HepG2 (cell line): ENCODE measurements around the gene NUP107. TPM values are rescaled to one million over a fixed set of nuclear protein-coding genes. Genes with fewer than 3 reads are reported as not detected.

Experiments used
- CEBPG ChIP-seq: IDR thresholded peaks from 2 replicates; pipeline ENCODE4 v1.6.1; 2016
- CHD4 ChIP-seq: fragments of 200-600 bp; sonication (generic); IDR thresholded peaks from 2 replicates; pipeline ENCODE4 v1.7.0; 2017; ENCODE audit warnings: mild to moderate bottlenecking, low read length, borderline replicate concordance
- ETV5 ChIP-seq: IDR thresholded peaks from 2 replicates; pipeline ENCODE4 v1.6.1; 2018; ENCODE audit warnings: missing biosample characterization, missing genetic modification reagents, inconsistent platforms, borderline replicate concordance
- FOXM1 ChIP-seq: sonication (generic); formaldehyde crosslinking; IDR thresholded peaks from 2 replicates; pipeline ENCODE4 v1.5.0; 2020; ENCODE audit warnings: missing genetic modification reagents
- HOXD1 ChIP-seq: sonication (generic); formaldehyde crosslinking; IDR thresholded peaks from 2 replicates; pipeline ENCODE4 v1.5.0; 2020; ENCODE audit warnings: missing genetic modification reagents
- RARG ChIP-seq: sonication (generic); formaldehyde crosslinking; IDR thresholded peaks from 2 replicates; pipeline ENCODE4 v1.4.0; 2020; ENCODE audit warnings: low read depth, mild to moderate bottlenecking, missing genetic modification reagents
- REXO4 ChIP-seq: sonication (generic); formaldehyde crosslinking; IDR thresholded peaks from 2 replicates; pipeline ENCODE4 v1.8.0; 2022; ENCODE audit warnings: missing genetic modification reagents, mild to moderate bottlenecking, borderline replicate concordance
- SRY ChIP-seq: sonication (generic); formaldehyde crosslinking; IDR thresholded peaks from 2 replicates; pipeline ENCODE4 v1.8.0; 2022; ENCODE audit warnings: mild to moderate bottlenecking, missing genetic modification reagents
- TEAD2 ChIP-seq: sonication (generic); formaldehyde crosslinking; IDR thresholded peaks from 2 replicates; pipeline ENCODE4 v1.9.0; 2021; ENCODE audit warnings: missing genetic modification reagents
- THAP11 ChIP-seq: IDR thresholded peaks from 2 replicates; pipeline ENCODE4 v1.6.1; 2016; ENCODE audit warnings: missing biosample characterization, missing genetic modification reagents
- TMF1 ChIP-seq: sonication (generic); formaldehyde crosslinking; IDR thresholded peaks from 2 replicates; pipeline ENCODE4 v1.8.1; 2022; ENCODE audit warnings: low read depth, missing genetic modification reagents
- ZBTB8A ChIP-seq: sonication (generic); formaldehyde crosslinking; IDR thresholded peaks from 2 replicates; pipeline ENCODE4 v1.4.0; 2020; ENCODE audit warnings: mild to moderate bottlenecking, low read depth, missing genetic modification reagents, borderline replicate concordance
- ZC3H4 ChIP-seq: sonication (generic); formaldehyde crosslinking; IDR thresholded peaks from 2 replicates; pipeline ENCODE4 v1.4.0; 2020; ENCODE audit warnings: missing genetic modification reagents, borderline replicate concordance
- ZMYM2 ChIP-seq: sonication (generic); formaldehyde crosslinking; IDR thresholded peaks from 2 replicates; pipeline ENCODE4 v1.8.0; 2022; ENCODE audit warnings: mild to moderate bottlenecking, missing genetic modification reagents
- ZNF234 ChIP-seq: sonication (generic); formaldehyde crosslinking; conservative IDR thresholded peaks from 2 replicates; pipeline ENCODE4 v1.5.1; 2020; ENCODE audit warnings: mild to moderate bottlenecking, missing genetic modification reagents
- ZNF292 ChIP-seq: sonication (generic); formaldehyde crosslinking; IDR thresholded peaks from 2 replicates; pipeline ENCODE4 v1.8.1; 2022; ENCODE audit warnings: mild to moderate bottlenecking, low read depth, missing genetic modification reagents, borderline replicate concordance
- ZNF496 ChIP-seq: sonication (generic); formaldehyde crosslinking; IDR thresholded peaks from 2 replicates; pipeline ENCODE4 v1.8.1; 2023; ENCODE audit warnings: mild to moderate bottlenecking, moderate library complexity, missing genetic modification reagents; ENCODE audit not compliant: insufficient replicate concordance
- polyA plus RNA-seq, 8 experiments: library from polyadenylated mRNA; depleted of rRNA in 3 of 8; stranded (reverse) in 7 of 8; unstranded in 1 of 8; fragments of >200 nt; fragmentation: Illumina TruSeq in 4 of 8; extraction: Trizol in 4 of 8; gene quantifications; 2 replicates each; pipeline versions ENCODE4 v1.2.1 to v1.2.3, GENCODE V29; 2011 to 2016; ENCODE audit warnings: low read depth in 4 of 8, missing spikeins in 1 of 8, mixed read lengths in 1 of 8; ENCODE audit not compliant: insufficient read depth in 1 of 8
- total RNA-seq, 5 experiments: library from RNA; depleted of rRNA; stranded (reverse); fragments of >200 nt; fragmentation: Illumina TruSeq; extraction: Trizol; gene quantifications; 2 replicates each; pipeline ENCODE4 v1.2.3, GENCODE V29; 2016; ENCODE audit warnings: low read depth in 1 of 5
- TF ChIP-seq, protein P1 (sequence below): sonication (generic); formaldehyde crosslinking; IDR thresholded peaks from 2 replicates; pipeline ENCODE4 v1.4.0; 2020; ENCODE audit warnings: mild to moderate bottlenecking, missing genetic modification reagents
- TF ChIP-seq, protein P2 (sequence below): sonication (generic); formaldehyde crosslinking; IDR thresholded peaks from 2 replicates; pipeline ENCODE4 v1.4.0; 2020; ENCODE audit warnings: missing genetic modification reagents
- TF ChIP-seq, protein P3 (sequence below): sonication (generic); formaldehyde crosslinking; IDR thresholded peaks from 2 replicates; pipeline ENCODE4 v1.4.0; 2020; ENCODE audit warnings: mild to moderate bottlenecking, missing genetic modification reagents
- TF ChIP-seq, protein P4 (sequence below): sonication (generic); formaldehyde crosslinking; IDR thresholded peaks from 2 replicates; pipeline ENCODE4 v1.4.0; 2020; ENCODE audit warnings: missing genetic modification reagents
- TF ChIP-seq, protein P5 (sequence below): sonication (generic); formaldehyde crosslinking; IDR thresholded peaks from 2 replicates; pipeline ENCODE4 v1.4.0; 2020; ENCODE audit warnings: missing genetic modification reagents; ENCODE audit errors: not compliant biosample characterization
- TF ChIP-seq, protein P6 (sequence below): sonication (generic); formaldehyde crosslinking; IDR thresholded peaks from 2 replicates; pipeline ENCODE4 v1.5.1; 2020; ENCODE audit warnings: missing genetic modification reagents, mild to moderate bottlenecking, borderline replicate concordance
- TF ChIP-seq, protein P7 (sequence below): sonication (generic); formaldehyde crosslinking; IDR thresholded peaks from 2 replicates; pipeline ENCODE4 v1.5.0; 2020; ENCODE audit warnings: missing genetic modification reagents

The NUP107 gene
- total and polyA plus RNA-seq, 2 of the 13 experiments (the other 11 are each of a cell fraction or from before 2014, with no cell fraction given), result 54.7 to 100 TPM

DNA sequence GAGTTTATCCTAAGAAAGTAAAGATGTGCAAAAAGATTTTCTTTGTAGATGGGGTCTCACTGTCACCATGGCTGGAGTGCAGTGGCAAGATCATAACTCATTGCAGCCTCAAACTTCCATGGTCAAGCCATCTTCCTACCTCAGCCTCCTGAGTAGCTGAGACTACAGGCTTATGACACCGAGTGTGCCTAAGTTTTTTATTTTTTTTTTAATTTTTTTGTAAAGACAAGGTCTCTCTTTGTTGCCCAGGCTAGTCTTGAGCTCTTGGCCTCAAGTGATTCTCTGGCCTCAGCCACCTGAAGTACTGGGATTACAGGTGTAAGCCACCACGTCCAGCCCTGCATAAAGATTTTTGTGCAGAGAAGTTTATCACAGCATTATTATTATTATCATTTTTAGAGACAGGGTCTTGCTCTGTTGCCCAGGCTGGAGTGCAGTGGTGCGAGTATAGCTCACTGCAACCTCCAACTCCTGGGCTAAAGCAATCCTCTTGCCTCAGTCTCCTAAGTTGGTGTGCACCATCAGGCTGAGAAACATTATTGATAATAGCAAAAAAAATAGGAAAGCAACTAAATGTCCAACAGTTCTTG, 101.9 kb downstream of the NUP107 start (continued):
- TF ChIP-seq, protein P1, sequence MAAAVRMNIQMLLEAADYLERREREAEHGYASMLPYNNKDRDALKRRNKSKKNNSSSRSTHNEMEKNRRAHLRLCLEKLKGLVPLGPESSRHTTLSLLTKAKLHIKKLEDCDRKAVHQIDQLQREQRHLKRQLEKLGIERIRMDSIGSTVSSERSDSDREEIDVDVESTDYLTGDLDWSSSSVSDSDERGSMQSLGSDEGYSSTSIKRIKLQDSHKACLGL (CRISPR knock-in tag), result no peak
- TF ChIP-seq, protein P2, sequence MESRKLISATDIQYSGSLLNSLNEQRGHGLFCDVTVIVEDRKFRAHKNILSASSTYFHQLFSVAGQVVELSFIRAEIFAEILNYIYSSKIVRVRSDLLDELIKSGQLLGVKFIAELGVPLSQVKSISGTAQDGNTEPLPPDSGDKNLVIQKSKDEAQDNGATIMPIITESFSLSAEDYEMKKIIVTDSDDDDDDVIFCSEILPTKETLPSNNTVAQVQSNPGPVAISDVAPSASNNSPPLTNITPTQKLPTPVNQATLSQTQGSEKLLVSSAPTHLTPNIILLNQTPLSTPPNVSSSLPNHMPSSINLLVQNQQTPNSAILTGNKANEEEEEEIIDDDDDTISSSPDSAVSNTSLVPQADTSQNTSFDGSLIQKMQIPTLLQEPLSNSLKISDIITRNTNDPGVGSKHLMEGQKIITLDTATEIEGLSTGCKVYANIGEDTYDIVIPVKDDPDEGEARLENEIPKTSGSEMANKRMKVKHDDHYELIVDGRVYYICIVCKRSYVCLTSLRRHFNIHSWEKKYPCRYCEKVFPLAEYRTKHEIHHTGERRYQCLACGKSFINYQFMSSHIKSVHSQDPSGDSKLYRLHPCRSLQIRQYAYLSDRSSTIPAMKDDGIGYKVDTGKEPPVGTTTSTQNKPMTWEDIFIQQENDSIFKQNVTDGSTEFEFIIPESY (CRISPR knock-in tag), result no peak
- TF ChIP-seq FOXM1 (CRISPR knock-in tag), result no peak
- no peak for TF ChIP-seq ZNF496 (CRISPR knock-in tag)
- no peak for TF ChIP-seq TMF1
- TF ChIP-seq ETV5 (CRISPR knock-in tag), result no peak
- TF ChIP-seq, protein P3, sequence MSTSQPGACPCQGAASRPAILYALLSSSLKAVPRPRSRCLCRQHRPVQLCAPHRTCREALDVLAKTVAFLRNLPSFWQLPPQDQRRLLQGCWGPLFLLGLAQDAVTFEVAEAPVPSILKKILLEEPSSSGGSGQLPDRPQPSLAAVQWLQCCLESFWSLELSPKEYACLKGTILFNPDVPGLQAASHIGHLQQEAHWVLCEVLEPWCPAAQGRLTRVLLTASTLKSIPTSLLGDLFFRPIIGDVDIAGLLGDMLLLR (CRISPR knock-in tag), result no peak
- TF ChIP-seq, protein P4, sequence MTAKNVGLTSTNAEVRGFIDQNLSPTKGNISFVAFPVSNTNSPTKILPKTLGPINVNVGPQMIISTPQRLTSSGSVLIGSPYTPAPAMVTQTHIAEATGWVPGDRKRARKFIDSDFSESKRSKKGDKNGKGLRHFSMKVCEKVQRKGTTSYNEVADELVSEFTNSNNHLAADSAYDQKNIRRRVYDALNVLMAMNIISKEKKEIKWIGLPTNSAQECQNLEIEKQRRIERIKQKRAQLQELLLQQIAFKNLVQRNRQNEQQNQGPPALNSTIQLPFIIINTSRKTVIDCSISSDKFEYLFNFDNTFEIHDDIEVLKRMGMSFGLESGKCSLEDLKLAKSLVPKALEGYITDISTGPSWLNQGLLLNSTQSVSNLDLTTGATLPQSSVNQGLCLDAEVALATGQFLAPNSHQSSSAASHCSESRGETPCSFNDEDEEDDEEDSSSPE (CRISPR knock-in tag), result no peak
- peak; percentile 5; the same call in 1 of the 2 replicates for TF ChIP-seq ZMYM2 (CRISPR knock-in tag)
- no peak for TF ChIP-seq TEAD2
- TF ChIP-seq, protein P5, sequence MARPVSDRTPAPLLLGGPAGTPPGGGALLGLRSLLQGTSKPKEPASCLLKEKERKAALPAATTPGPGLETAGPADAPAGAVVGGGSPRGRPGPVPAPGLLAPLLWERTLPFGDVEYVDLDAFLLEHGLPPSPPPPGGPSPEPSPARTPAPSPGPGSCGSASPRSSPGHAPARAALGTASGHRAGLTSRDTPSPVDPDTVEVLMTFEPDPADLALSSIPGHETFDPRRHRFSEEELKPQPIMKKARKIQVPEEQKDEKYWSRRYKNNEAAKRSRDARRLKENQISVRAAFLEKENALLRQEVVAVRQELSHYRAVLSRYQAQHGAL (CRISPR knock-in tag), result no peak
- TF ChIP-seq ZNF234 (CRISPR knock-in tag), result no peak
- no peak for TF ChIP-seq THAP11 (CRISPR knock-in tag)
- TF ChIP-seq, protein P6, sequence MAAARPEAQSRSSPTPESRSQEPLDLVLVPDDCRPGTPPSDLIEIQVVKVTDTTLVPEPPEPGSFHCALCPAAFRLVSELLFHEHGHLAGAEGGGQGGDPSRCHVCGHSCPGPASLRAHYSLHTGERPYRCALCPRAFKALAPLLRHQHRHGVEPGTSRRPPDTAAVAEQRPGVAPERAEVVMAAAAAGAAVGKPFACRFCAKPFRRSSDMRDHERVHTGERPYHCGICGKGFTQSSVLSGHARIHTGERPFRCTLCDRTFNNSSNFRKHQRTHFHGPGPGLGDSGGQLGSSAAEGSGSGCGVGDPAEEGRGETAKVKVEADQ (CRISPR knock-in tag), result no peak; the same call in 1 of the 2 replicates
- no peak for TF ChIP-seq RARG (CRISPR knock-in tag)
- no peak for TF ChIP-seq CEBPG (CRISPR knock-in tag)
- TF ChIP-seq HOXD1, result no peak
- no peak for TF ChIP-seq SRY (CRISPR knock-in tag)
- TF ChIP-seq ZNF292, result no peak
- TF ChIP-seq REXO4 (CRISPR knock-in tag), result no peak
- TF ChIP-seq ZBTB8A (CRISPR knock-in tag), result no peak
- TF ChIP-seq, protein P7, sequence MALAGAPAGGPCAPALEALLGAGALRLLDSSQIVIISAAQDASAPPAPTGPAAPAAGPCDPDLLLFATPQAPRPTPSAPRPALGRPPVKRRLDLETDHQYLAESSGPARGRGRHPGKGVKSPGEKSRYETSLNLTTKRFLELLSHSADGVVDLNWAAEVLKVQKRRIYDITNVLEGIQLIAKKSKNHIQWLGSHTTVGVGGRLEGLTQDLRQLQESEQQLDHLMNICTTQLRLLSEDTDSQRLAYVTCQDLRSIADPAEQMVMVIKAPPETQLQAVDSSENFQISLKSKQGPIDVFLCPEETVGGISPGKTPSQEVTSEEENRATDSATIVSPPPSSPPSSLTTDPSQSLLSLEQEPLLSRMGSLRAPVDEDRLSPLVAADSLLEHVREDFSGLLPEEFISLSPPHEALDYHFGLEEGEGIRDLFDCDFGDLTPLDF, result no peak
- peak; percentile 78; the same call in 1 of the 2 replicates for TF ChIP-seq ZC3H4 (CRISPR knock-in tag)
- 0 out of 2 replicates have a peak, but pooled peaks have one; percentile 13 for TF ChIP-seq CHD4
